GM12891 (cell line): ENCODE measurements around the gene TRIM59.

Experiments
- POLR2A ChIP-seq: IDR thresholded peaks from 2 replicates; pipeline ENCODE4 v1.6.1; 2011; ENCODE audit warnings: low read depth, low read length, control low read depth
- POLR2AphosphoS5 ChIP-seq: IDR thresholded peaks from 2 replicates; pipeline ENCODE4 v1.6.1; 2011; ENCODE audit warnings: low read depth, low read length, control low read depth
- TAF1 ChIP-seq: IDR thresholded peaks from 2 replicates; pipeline ENCODE4 v1.6.1; 2011; ENCODE audit warnings: low read depth, low read length, control low read depth

DNA sequence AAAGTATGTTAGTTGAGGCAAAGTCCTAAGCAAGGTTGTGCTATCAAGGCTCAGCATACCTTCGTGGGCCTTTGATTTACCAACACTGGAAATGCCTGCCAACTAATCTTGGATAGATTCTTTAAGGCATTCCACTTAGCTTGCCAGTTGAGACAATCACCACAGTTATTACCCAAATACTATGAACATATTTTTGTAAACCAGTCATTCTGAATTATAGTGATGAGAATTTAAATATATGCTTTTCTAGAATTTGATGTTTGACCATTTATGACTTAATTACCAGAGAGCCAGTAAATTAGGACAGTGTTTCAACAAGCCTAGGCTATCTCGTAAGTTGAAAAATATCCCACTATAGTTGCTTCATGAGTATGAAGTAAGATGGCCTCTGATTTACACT, 15.5 kb downstream of the TRIM59 start:
- TF ChIP-seq POLR2AphosphoS5 (no peak), POLR2A (no peak; the same call in 1 of the 2 replicates), TAF1 (no peak)
